ENCODE data around the gene IL1F10. TPM values are rescaled to one million over a fixed set of nuclear protein-coding genes. Genes with fewer than 3 reads are reported as not detected.

Gene IL1F10
- polyA plus RNA-seq, 6 donors from 2014 or later: not detected

GRCh38 chr2:113113807-113114206 lies 46.0 kb downstream of the IL1F10 start:
- Mint-ChIP-seq H3K27me3 (peaks cover 0 to 14% (median 12%) of the 10 kb centered on the region in 3 donors), H3K4me3 (no peak overlapping the region), H3K4me1 (peaks cover 4 to 16% (median 12%) of the 10 kb centered on the region in 3 donors), H3K27ac (no peak overlapping the region), H3K9me3 (no peaks in the 10 kb centered on the region), H3K36me3 (no peaks in the 10 kb centered on the region)
- ATAC-seq (ENCODE audit: low read depth in 2 of 2) (no peak), DNase-seq (no peak)

DNA sequence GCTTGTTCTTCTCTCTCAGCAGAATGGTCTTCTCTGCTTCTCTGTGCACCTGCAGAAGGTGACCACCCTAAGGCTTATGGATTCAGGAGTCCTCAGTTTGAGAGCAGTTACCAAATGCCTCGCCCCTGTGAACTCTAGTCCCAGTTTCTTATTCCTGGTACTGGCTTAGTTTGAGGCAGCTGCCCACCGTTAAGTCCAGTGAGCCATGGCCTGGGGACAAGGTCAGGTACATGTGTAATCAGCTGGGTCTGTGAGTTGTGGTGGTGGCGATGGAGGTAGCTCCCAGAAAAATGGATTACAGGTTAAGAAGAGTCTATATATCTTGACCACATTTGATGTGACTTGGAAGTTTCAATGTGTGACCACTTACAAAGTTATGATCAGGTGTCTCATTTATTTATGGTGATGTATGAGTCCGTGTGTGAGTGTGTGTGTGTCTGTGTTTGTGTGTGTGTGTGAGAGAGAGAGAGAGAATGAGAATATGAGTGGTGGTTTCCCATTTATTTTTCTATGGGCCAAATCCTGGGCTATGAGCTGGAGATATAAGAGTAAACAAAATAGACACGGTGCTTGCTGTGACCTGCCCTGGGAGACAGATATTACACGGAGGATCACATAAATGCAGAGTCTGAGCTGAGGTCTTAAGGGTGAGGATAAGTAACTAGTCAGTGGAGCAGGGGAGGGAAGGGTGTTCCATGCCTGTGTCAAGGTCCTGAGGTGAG lies 46.6 kb downstream of the IL1F10 start:
- Mint-ChIP-seq H3K9me3 (no peaks in the 10 kb centered on the region), H3K4me3 (no peak overlapping the region), H3K36me3 (no peaks in the 10 kb centered on the region), H3K4me1 (peaks cover 4 to 16% (median 12%) of the 10 kb centered on the region in 3 donors), H3K27me3 (peaks cover 0 to 14% (median 8%) of the 10 kb centered on the region in 3 donors), H3K27ac (no peak overlapping the region)
- DNase-seq: no peak
- no peak for ATAC-seq (ENCODE audit: low read depth in 2 of 2)

GRCh38 chr2:113114996-113115395 lies 47.2 kb downstream of the IL1F10 start:
- H3K9me3 Mint-ChIP-seq: no peaks in the 10 kb centered on the region
- no peak overlapping the region for H3K27ac Mint-ChIP-seq
- H3K27me3 Mint-ChIP-seq: peaks cover 0 to 11% (median 2%) of the 10 kb centered on the region in 3 donors
- peaks cover 4 to 22% (median 12%) of the 10 kb centered on the region in 3 donors for H3K4me1 Mint-ChIP-seq
- DNase-seq: no peak
- H3K4me3 Mint-ChIP-seq: no peak overlapping the region
- ATAC-seq (ENCODE audit: low read depth in 2 of 2): no peak
- H3K36me3 Mint-ChIP-seq: no peaks in the 10 kb centered on the region

DNA sequence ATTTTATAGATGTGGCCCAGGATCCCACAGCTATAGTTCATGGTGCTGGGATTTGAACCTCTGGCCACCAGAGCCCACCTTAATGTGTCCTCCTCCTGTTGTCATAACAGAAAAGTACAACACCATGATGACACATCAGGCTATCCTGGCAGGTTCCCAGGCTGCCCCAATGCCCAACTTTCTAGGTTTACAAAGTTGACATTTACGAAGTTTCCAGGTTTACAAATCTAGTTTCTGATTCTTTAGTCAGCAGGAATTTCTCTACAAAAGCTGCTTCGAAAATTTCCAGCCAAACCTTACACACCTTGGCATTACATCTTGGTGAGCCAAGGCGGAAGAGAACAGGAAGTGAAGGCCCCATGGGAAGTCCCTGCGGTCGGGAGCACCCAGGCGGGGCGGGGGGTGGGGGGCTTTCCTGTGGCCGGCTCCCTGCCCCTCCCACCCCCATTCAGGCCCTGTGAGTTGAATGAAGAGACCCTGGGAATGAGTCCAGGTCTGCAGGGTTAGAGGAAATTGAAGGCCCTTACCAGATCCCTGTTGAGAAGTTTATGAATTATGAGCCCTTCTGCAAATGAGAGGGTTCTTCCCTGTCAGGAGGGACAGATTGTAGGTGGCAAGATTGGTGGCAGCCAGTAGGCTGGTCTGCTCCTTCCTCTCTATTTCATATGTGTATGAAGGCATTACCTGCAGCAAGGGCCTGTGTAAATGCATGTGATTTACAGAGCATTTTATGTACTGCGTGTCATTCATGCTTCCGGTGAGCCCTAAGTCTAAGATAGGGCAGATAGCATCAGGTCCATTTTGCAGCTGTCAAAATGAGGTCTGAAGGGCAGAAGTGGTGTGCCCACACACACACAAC lies 48.6 kb downstream of the IL1F10 start:
- DNase-seq (peak; percentile 40), ATAC-seq (ENCODE audit: low read depth in 2 of 2) (peak; percentile 86 to 88)
- peak overlapping the region in 6 of 8 donors; percentile 28 to 85 (median 66) for H3K4me3 Mint-ChIP-seq
- no peaks in the 10 kb centered on the region for H3K27me3 Mint-ChIP-seq
- peaks cover 11 to 33% (median 24%) of the 10 kb centered on the region in 3 donors for H3K4me1 Mint-ChIP-seq
- peak overlapping the region in 5 of 6 donors; percentile 20 to 88 (median 57) for H3K27ac Mint-ChIP-seq
- no peaks in the 10 kb centered on the region for H3K36me3 Mint-ChIP-seq
- no peaks in the 10 kb centered on the region for H3K9me3 Mint-ChIP-seq

GRCh38 chr2:113117541-113118262 lies 49.9 kb downstream of the IL1F10 start:
- peak overlapping the region in 1 of 8 donors; percentile 30 for H3K4me3 Mint-ChIP-seq

DNA sequence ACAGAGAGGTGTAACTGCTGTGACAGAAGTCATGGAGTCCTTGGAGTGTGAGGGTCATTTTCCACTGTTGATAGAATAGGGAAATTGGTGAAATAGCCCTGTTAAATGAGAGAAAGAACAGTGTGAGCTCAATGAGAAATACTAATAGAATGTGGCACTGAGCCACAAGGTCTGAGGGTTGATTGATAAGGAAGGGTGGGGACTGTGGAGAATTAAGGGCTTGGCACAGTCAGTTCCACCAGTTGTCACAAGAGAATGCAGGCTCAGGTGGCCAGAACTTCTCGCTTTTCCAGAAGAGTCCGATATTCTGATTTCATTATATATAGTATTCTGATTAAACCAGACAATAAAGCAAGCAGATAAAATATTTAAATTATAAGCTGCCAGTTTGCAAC lies 50.5 kb downstream of the IL1F10 start:
- no peaks in the 10 kb centered on the region for H3K9me3 Mint-ChIP-seq
- H3K4me1 Mint-ChIP-seq: peaks cover 14 to 32% (median 26%) of the 10 kb centered on the region in 3 donors
- H3K27ac Mint-ChIP-seq: peak overlapping the region in 1 of 6 donors; percentile 21
- no peaks in the 10 kb centered on the region for H3K36me3 Mint-ChIP-seq
- no peaks in the 10 kb centered on the region for H3K27me3 Mint-ChIP-seq
- no peak for ATAC-seq (ENCODE audit: low read depth in 2 of 2)
- H3K4me3 Mint-ChIP-seq: no peak overlapping the region
- DNase-seq: no peak

More at GRCh38 chr2:113117541-113118262, 49.9 kb downstream of the IL1F10 start:
- H3K4me1 Mint-ChIP-seq: peaks cover 14 to 32% (median 26%) of the 10 kb centered on the region in 3 donors
- no peak for DNase-seq
- no peak for ATAC-seq (ENCODE audit: low read depth in 2 of 2)
- H3K27me3 Mint-ChIP-seq: no peaks in the 10 kb centered on the region
- no peaks in the 10 kb centered on the region for H3K36me3 Mint-ChIP-seq
- H3K9me3 Mint-ChIP-seq: no peaks in the 10 kb centered on the region
- H3K27ac Mint-ChIP-seq: peak overlapping the region in 3 of 6 donors; percentile 21 to 76 (median 21)

DNA sequence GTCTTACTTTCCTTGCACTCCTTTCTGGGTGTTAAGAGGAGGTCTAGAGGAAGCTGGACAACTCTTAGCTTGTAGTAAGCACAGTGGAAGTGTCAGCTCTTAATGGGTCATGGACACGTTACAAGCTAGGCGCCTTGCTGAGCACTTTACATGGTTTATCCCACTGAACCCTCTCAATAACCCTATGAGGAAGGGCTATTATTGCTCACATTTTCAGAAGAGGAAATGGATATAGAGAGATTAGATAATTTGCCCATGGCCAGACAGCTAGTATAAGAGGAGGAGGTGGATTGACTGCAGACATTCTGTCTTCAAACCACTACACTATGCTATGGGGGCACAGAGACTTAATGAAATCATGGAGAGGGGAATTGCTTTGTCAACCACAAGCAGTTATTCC lies 51.3 kb downstream of the IL1F10 start:
- Mint-ChIP-seq H3K4me3 (no peak overlapping the region), H3K9me3 (no peaks in the 10 kb centered on the region), H3K4me1 (peaks cover 17 to 39% (median 30%) of the 10 kb centered on the region in 3 donors), H3K27ac (peak overlapping the region in 1 of 6 donors; percentile 12), H3K27me3 (peaks cover 0 to 3% (median 3%) of the 10 kb centered on the region in 3 donors), H3K36me3 (no peaks in the 10 kb centered on the region)
- no peak for ATAC-seq (ENCODE audit: low read depth in 2 of 2)
- DNase-seq: no peak

- H3K9me3 Mint-ChIP-seq: no peaks in the 10 kb centered on the region
- H3K27ac Mint-ChIP-seq: peak overlapping the region in 3 of 6 donors; percentile 1 to 87 (median 14)
- H3K36me3 Mint-ChIP-seq: no peaks in the 10 kb centered on the region
- DNase-seq (no peak), ATAC-seq (ENCODE audit: low read depth in 2 of 2) (no peak)
- H3K4me1 Mint-ChIP-seq: peaks cover 23 to 47% (median 37%) of the 10 kb centered on the region in 3 donors
- H3K27me3 Mint-ChIP-seq: peaks cover 6 to 16% (median 9%) of the 10 kb centered on the region in 3 donors
- H3K4me3 Mint-ChIP-seq: peak overlapping the region in 2 of 8 donors; percentile 53 to 71
Observed at GRCh38 chr2:113120861-113121260, 53.1 kb downstream of the IL1F10 start.

DNA sequence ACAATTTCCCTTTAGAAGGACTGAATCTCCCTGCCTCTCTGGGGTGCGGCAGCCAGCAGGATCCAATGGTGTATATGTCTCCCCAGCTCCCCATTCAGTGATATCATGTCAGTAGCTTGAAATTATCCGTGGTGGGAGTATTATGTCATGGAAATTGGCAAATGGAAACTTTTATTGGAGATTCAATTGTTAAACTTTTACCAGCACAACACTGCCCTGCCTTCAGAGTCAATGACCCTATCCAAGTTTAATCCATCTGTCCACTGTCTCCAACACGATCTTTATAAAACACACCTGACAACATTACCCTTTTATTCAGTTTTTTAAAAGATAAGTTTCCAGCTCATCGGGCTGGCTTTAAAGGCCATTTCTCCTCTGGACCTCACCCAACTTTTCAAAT lies 54.6 kb downstream of the IL1F10 start:
- H3K27ac Mint-ChIP-seq: no peak overlapping the region
- ATAC-seq (ENCODE audit: low read depth in 2 of 2) (no peak), DNase-seq (no peak)
- H3K4me3 Mint-ChIP-seq: no peak overlapping the region
- H3K4me1 Mint-ChIP-seq: peaks cover 24 to 39% (median 28%) of the 10 kb centered on the region in 3 donors
- peaks cover 6 to 18% (median 17%) of the 10 kb centered on the region in 3 donors for H3K27me3 Mint-ChIP-seq
- H3K36me3 Mint-ChIP-seq: no peaks in the 10 kb centered on the region
- H3K9me3 Mint-ChIP-seq: no peaks in the 10 kb centered on the region

- no peak overlapping the region for H3K4me3 Mint-ChIP-seq
- peaks cover 6 to 19% (median 18%) of the 10 kb centered on the region in 3 donors for H3K27me3 Mint-ChIP-seq
- peaks cover 23 to 35% (median 25%) of the 10 kb centered on the region in 3 donors for H3K4me1 Mint-ChIP-seq
- H3K36me3 Mint-ChIP-seq: no peaks in the 10 kb centered on the region
- ATAC-seq (ENCODE audit: low read depth in 2 of 2) (no peak), DNase-seq (no peak)
- no peaks in the 10 kb centered on the region for H3K9me3 Mint-ChIP-seq
- H3K27ac Mint-ChIP-seq: peak overlapping the region in 2 of 6 donors; percentile 23 to 38
Observed at GRCh38 chr2:113123726-113124125, 56.0 kb downstream of the IL1F10 start.

- Mint-ChIP-seq H3K9me3 (no peaks in the 10 kb centered on the region), H3K27ac (peak overlapping the region in 3 of 6 donors; percentile 27 to 50 (median 35))
- peak; percentile 35 to 50 for ATAC-seq (ENCODE audit: low read depth in 2 of 2)
Observed at GRCh38 chr2:113124181-113124961, 56.6 kb downstream of the IL1F10 start.

More at GRCh38 chr2:113124181-113124961, 56.6 kb downstream of the IL1F10 start:
- DNase-seq: no peak
- H3K36me3 Mint-ChIP-seq: no peaks in the 10 kb centered on the region
- H3K4me3 Mint-ChIP-seq: peak overlapping the region in 2 of 8 donors; percentile 8 to 19
- peaks cover 23 to 35% (median 25%) of the 10 kb centered on the region in 3 donors for H3K4me1 Mint-ChIP-seq
- peaks cover 6 to 19% (median 18%) of the 10 kb centered on the region in 3 donors for H3K27me3 Mint-ChIP-seq
